NT2/D1 (cell line): ENCODE data around the gene TBL1XR1.

Source experiments
- DNase-seq: peaks from one replicate; pipeline ENCODE4 v3.0.0-alpha.2; 2011; ENCODE audit warnings: low read depth, low spot score
- H3K27me3 ChIP-seq: 2 replicates; pipeline ENCODE4 v1.6.0; 2011; ENCODE audit warnings: mild to moderate bottlenecking; ENCODE audit not compliant: insufficient read length, insufficient read depth
- H3K36me3 ChIP-seq: 2 replicates; pipeline ENCODE4 v1.6.1; 2011; ENCODE audit warnings: mild to moderate bottlenecking, low read length, mixed read lengths; ENCODE audit not compliant: insufficient read depth, insufficient read length
- H3K4me1 ChIP-seq: 2 replicates; pipeline ENCODE4 v1.5.1; 2011; ENCODE audit not compliant: insufficient read depth, insufficient read length
- H3K4me3 ChIP-seq: 2 replicates; pipeline ENCODE4 v1.5.1; 2011; ENCODE audit warnings: low read depth; ENCODE audit not compliant: insufficient read length
- H3K9ac ChIP-seq: 2 replicates; pipeline ENCODE4 v1.6.0; 2011; ENCODE audit warnings: low read depth; ENCODE audit not compliant: insufficient read length
- H3K9me3 ChIP-seq: 2 replicates; pipeline ENCODE4 v1.5.1; 2011; ENCODE audit warnings: mild to moderate bottlenecking, low read length; ENCODE audit not compliant: insufficient read depth
- SUZ12 ChIP-seq: IDR thresholded peaks from 2 replicates; pipeline ENCODE4 v1.6.1; 2011; ENCODE audit not compliant: insufficient read length, insufficient read depth; ENCODE audit errors: extremely low read depth
- YY1 ChIP-seq: IDR thresholded peaks from 2 replicates; pipeline ENCODE4 v1.6.1; 2011; ENCODE audit not compliant: insufficient read length, insufficient read depth
- ZNF274 ChIP-seq: IDR thresholded peaks from 2 replicates; pipeline ENCODE4 v1.6.1; 2011; ENCODE audit warnings: mild to moderate bottlenecking, low read depth, low read length

TBL1XR1 gene

DNA sequence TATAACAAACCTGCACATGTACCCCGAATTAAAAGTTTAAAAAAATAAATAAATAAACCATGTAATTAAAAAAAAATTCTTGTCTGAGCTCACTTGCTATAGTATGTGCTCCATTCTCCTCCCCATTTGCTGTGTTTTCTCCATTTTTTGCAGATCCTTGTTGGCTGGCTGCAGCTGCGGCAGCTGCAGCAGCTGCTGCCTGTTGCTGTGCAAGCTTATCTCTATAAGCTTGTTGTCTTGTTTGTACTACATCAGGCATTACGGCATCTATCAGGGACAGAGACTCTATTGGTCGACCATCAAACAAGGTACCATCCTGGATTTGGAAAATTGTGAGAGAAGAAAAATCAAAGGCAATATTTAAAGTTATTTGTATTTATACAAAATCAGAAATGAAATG, 145.9 kb downstream of the TBL1XR1 start:
- Histone ChIP-seq H3K4me3 (no peak overlapping the region), H3K36me3 (peaks cover 48% of the 10 kb centered on the region), H3K9me3 (no peaks in the 10 kb centered on the region), H3K27me3 (no peaks in the 10 kb centered on the region), H3K4me1 (no peaks in the 10 kb centered on the region), H3K9ac (no peak overlapping the region)
- no peak for DNase-seq
- TF ChIP-seq ZNF274 = no peak
- no peak for TF ChIP-seq YY1
- no peak for TF ChIP-seq SUZ12

DNA sequence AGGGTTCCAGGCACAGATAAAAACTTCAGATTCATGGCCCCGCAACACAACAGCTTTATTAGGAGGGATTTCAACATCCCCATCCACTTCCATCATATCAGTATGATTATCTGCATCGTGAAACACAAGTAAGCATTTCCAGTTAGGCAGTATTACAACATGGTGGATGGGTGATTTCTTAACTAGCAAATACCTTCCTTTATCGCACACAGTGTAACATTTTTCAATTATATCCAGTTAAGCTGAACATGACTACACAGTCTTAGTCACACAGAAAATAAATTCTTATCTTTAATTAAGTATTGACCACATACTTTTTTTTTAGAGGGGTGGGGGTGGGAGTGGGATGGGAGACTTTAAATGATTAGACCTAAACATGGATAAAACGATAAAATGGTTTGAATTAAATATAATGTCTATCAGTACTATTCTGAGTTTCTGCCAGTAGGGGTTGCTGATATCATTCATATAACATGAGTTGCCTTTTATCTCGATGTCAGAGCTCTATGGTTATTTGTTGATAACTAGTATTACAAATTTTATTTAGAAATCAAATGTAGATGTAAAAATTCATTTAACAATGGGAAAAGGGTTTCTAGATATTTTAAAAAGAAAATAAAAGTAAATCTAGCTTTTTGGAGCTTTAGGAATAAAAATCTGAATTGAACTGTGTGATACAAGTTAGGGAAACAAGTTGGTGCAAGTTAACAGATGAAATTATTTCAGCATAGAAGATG, 146.6 kb downstream of the TBL1XR1 start:
- Histone ChIP-seq H3K9me3 (no peaks in the 10 kb centered on the region), H3K4me1 (no peaks in the 10 kb centered on the region), H3K36me3 (peaks cover 55% of the 10 kb centered on the region), H3K9ac (no peak overlapping the region), H3K4me3 (no peak overlapping the region), H3K27me3 (no peaks in the 10 kb centered on the region)
- DNase-seq = no peak
- no peak for TF ChIP-seq SUZ12
- TF ChIP-seq YY1 = no peak
- TF ChIP-seq ZNF274 = no peak

DNA sequence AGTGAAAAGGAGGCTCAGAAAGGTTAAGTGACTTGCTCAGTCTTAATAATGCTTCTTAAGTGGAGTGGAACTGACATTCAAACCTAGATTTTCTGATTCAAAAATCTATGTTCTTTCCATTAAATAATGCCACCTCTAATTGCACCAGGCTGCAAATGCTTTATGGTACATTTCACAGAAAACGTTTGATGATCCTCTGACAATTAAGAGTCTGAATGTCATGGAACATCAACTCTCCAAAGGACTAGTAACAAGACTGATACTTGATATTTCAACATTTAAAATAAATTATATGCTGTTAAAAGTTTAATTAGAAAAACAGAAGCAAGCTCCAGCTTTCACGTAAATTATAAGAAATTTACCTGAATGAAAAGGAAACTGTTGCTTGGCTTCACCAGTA, 151.5 kb downstream of the TBL1XR1 start:
- no peaks in the 10 kb centered on the region for H3K27me3 ChIP-seq
- H3K36me3 ChIP-seq = peaks cover 83% of the 10 kb centered on the region
- TF ChIP-seq YY1 (no peak), SUZ12 (no peak), ZNF274 (no peak)
- H3K4me3 ChIP-seq = no peak overlapping the region
- no peak overlapping the region for H3K9ac ChIP-seq
- no peaks in the 10 kb centered on the region for H3K9me3 ChIP-seq
- no peak for DNase-seq
- H3K4me1 ChIP-seq = no peaks in the 10 kb centered on the region

DNA sequence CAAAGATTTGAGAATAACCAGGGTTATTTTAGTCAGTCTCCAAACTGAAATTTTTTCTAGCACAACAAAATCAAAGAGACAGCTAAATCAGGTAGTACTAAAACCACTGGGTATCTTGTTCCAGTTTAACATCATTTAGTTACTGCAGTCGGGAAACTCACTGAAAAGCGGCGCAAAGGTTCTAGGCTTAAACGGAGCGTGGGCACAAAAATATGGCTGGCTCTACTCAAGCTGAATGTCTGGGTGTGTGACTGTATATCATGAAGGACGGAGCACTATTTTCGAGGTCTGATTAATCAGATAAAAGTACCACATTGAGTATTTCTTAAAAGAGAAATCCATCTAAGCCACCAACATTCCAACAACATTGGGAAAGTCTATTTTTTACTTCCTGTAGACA, 152.1 kb downstream of the TBL1XR1 start:
- TF ChIP-seq SUZ12 (no peak), ZNF274 (no peak), YY1 (no peak)
- no peaks in the 10 kb centered on the region for H3K4me1 ChIP-seq
- no peak for DNase-seq

DNA sequence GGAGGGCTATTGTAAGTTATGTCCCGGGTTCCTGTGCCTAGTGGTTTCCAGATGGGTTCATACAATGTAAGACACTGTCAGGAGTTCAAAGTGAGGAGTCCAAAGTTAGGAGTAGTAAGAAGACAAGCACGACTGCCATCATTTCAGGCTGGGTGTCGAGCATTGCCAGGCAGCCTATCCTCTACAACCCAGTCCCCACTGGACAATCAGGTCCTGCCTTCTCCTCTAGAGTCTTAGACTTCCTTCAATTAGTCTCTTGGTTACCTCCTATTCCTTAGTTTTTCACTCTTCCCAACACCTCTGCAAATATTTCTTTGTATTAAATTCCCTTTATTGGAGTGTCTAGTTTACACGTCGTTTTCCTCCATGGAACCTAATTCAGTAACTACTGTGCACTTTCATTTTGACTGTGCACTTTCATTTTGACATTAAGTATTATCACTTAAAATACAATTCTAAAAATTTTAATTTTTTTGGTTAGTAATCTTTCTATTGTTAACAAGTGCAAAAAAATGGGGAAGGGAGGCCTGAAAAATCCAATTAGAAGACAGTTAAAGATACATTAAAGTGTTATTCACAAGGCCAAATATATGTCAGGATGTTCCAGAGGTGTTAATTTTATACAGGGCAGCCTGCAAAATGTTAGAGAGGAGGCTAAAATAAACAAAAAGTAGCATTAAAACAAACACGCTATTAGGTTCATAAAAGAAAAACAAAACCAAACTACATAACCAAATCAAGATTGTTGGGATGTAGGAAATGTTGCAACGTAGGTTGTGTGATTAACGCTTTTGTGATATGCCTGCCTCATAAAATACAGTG, 155.3 kb downstream of the TBL1XR1 start:
- Histone ChIP-seq H3K36me3 (peaks cover 66% of the 10 kb centered on the region), H3K9me3 (no peaks in the 10 kb centered on the region)

More for the DNA sequence above, 152.1 kb downstream of the TBL1XR1 start:
- H3K27me3 ChIP-seq = no peaks in the 10 kb centered on the region
- H3K36me3 ChIP-seq = peaks cover 81% of the 10 kb centered on the region
- H3K9me3 ChIP-seq = no peaks in the 10 kb centered on the region
- H3K9ac ChIP-seq = no peak overlapping the region
- no peak overlapping the region for H3K4me3 ChIP-seq

DNA sequence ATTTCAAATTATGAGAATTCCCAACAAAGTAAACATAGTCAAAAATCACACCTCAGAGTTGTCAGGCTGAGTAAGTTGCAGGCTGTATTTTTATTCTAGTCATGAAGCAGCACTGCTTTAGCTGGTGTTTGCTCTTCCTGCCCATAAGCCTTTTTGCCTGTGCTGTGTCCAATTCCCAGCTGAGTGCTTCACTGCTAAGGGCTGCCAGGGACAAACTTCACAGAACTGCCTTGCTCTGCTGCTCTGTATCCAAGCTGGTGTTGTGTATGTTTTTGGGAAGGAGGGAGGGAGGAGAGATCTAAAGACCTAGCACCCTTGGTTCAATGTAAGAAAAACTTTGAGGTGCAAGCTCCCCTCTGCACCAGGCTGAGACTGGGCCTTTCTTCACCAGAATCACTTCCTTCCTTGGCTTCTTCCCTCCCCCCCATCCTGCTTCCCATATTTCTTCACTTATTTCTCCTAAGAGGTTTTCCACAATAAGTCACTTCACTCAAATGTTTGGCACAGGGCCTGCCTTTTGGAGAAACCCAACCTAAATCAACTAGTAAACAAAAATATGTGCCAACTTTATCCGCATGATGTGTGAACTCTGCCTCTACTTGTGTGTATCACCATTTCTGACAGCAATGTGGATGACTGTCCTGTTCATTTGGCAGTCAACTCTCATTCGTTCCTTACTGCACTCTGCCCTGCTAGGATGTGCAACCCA, 156.1 kb downstream of the TBL1XR1 start:
- no peaks in the 10 kb centered on the region for H3K4me1 ChIP-seq
- no peaks in the 10 kb centered on the region for H3K9me3 ChIP-seq
- TF ChIP-seq YY1 (no peak), SUZ12 (no peak), ZNF274 (no peak)
- H3K9ac ChIP-seq = no peak overlapping the region
- no peak for DNase-seq
- H3K4me3 ChIP-seq = no peak overlapping the region
- H3K36me3 ChIP-seq = peaks cover 66% of the 10 kb centered on the region
- H3K27me3 ChIP-seq = no peaks in the 10 kb centered on the region

More for the DNA sequence above, 155.3 kb downstream of the TBL1XR1 start:
- DNase-seq = no peak
- Histone ChIP-seq H3K27me3 (no peaks in the 10 kb centered on the region), H3K4me3 (no peak overlapping the region), H3K9ac (no peak overlapping the region), H3K4me1 (no peaks in the 10 kb centered on the region)
- no peak for TF ChIP-seq ZNF274
